Keratinocyte (primary cell): Measurements from ENCODE around the gene GSKIP.

Experiments
- EZH2 ChIP-seq: IDR thresholded peaks from one replicate; pipeline ENCODE4 v1.6.1; 2012; ENCODE audit warnings: inconsistent platforms, mild to moderate bottlenecking, low read length, moderate library complexity
- TF ChIP-seq, protein P1 (sequence below), 3 experiments: IDR thresholded peaks in 1 of 3; conservative IDR thresholded peaks in 1 of 3; optimal IDR thresholded peaks in 1 of 3; 2 replicates in 2 of 3; 3 replicates in 1 of 3; pipeline versions ENCODE3 to v1.5.1; 2011; ENCODE audit warnings: low read length in 3 of 3, mild to moderate bottlenecking in 3 of 3, moderate library complexity in 2 of 3, control low read depth in 1 of 3, inconsistent platforms in 1 of 3; ENCODE audit not compliant: insufficient read depth in 2 of 3; ENCODE audit errors: extremely low read depth in 1 of 3

DNA sequence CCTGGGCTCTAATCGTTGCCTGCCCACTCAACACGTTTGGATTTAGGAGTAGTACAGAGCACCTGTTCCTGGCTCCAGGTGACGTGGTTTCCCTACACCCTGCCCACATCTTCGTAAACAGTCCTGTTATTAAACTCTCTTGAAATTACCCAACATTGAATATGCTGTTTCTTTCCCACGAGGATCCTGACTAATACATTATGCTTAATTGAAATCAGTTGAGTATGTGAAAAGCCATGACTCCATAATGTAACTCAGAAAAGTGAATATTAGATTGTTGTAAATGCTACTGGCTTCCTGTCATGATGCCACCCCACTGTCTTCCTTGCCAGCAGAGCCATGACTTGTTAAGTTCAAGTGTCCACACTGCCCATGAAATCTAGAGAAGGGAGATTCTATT is 50.2 kb downstream of the GSKIP start:
- TF ChIP-seq, protein P1, sequence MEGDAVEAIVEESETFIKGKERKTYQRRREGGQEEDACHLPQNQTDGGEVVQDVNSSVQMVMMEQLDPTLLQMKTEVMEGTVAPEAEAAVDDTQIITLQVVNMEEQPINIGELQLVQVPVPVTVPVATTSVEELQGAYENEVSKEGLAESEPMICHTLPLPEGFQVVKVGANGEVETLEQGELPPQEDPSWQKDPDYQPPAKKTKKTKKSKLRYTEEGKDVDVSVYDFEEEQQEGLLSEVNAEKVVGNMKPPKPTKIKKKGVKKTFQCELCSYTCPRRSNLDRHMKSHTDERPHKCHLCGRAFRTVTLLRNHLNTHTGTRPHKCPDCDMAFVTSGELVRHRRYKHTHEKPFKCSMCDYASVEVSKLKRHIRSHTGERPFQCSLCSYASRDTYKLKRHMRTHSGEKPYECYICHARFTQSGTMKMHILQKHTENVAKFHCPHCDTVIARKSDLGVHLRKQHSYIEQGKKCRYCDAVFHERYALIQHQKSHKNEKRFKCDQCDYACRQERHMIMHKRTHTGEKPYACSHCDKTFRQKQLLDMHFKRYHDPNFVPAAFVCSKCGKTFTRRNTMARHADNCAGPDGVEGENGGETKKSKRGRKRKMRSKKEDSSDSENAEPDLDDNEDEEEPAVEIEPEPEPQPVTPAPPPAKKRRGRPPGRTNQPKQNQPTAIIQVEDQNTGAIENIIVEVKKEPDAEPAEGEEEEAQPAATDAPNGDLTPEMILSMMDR (optimal IDR thresholded peaks at IDR 0.05 in 1 of 3, IDR thresholded peaks at IDR 0.05 in 1 of 3, conservative IDR thresholded peaks at IDR 0.05 in 1 of 3; ENCODE audit: extremely low read depth in 1 of 3, insufficient read depth in 2 of 3, low read length in 3 of 3): no peak
- no peak for TF ChIP-seq EZH2
